Measurements from ENCODE around the gene AHDC1.

The AHDC1 gene

DNA sequence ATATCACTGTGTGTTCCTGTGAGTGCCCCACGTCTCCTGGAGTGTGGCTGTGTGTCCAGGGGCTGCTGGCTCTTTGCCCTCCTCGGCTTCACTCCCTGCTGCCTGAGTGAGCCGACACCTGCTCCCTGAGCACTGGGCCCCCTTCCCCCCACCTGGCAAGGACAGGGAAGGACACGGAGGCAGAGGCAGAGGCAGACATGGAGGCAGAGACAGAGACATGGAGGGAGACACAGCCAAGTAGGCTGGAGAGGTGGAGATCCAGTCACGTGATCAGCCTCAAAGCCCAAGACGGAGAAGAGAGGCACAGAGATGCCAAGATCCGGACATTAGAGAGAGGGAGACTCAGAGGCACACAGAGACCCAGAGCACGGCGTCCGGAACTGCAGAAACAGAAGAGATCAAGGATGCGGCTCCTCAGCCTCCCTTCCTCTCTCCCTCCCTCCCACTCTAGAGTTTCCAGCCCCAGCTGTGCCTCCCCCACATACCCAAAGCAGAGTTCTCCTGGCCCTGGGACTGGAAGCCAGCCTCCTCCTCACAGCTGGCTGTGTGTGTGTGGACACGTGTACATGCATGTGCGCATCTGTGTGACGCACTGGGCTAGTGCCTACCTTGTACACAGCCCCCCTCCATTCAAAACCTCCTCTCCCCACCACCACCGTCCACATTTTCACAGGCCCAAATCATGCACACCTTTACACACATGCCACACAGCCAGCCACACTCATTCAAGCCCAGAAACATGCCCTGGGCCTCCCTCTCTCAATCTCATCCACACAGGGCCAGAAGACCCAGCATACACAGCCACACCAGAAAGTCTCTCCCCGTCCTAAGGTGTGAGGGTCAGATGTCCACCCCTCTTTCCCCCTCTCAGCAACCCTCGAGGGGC is 74.9 kb downstream of the AHDC1 start:
- DNase-seq (ENCODE audit: low read depth, low spot score) = no peak

DNA sequence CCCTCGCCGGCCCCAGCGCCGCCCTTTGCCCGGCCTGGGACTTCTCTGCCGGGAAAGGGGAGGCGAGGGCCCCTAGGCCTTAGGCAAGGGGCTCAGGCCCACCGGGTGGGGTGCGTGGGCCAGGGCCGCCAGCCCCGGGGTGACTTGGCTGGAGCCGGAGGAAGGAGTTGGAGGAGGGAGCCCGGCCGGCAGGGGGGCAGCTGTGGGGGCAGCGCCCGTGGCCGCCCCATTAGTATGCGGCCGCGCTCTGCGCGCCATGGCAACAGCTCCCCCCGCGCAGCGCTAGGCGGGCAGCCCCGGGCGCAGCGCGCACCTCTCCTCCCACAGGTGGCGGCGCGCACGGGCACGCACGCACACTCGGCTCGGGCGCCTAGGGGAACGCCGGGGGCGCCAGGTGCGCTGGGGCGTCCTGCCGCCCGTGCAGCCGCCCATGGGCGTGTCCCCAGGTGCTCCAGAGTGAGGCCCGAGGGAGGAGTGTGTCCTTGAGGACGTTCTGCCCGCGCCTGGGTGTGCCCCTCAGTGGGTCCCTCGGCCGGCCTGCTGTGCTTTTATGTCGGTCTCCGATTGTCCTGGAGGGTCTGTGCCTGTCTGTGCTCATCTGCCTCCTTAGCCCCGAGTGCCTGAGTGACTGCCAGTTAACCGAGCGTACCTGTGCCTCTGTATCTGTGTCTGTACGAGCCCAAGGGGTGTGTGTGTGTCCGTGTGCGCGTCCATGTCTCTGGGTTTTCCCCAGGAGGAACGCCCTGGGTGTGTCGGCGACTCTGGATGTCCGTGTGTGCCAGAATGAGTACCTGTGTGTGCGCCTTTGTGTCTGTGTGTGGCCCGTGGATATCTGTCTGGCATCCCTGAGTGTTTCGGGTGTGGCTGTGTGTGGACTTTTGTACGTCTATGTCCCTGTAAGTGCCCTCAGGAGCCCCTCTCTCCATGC is 75.8 kb downstream of the AHDC1 start:
- DNase-seq (ENCODE audit: low read depth, low spot score) = no peak

DNA sequence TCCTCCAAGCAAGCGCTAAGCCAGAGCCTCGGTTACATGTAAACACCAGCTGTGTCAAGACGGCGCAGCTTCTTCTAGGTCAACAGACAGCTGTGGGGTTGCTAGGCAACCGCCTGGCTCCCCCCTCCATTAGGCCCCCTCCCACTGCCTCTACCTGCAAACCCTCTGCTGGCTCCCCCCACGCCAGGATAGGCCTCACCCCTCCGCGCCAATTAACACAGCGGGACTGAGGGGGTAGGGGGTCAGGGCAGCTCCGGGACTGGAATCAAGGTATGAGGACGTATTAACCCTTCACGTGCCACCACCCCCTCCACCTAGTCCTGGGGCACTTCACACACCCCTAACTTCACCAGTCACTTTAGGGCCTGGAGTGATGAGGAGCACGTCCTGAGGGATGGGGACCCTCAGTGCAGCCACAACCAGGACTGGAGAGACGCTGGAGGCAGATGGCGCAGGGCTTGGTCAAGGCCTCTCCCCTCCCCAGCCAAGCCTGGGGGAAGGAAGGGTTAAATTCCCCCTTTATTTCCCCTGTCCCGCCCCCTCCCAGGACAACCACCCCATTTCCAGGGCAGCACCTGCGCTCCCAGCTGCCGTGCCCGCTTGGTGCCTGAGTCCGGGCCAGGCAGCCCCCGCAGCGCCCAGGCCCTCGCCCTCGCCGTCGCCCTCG is 76.6 kb downstream of the AHDC1 start:
- peak; percentile 80 for DNase-seq (ENCODE audit: low read depth, low spot score)

DNA sequence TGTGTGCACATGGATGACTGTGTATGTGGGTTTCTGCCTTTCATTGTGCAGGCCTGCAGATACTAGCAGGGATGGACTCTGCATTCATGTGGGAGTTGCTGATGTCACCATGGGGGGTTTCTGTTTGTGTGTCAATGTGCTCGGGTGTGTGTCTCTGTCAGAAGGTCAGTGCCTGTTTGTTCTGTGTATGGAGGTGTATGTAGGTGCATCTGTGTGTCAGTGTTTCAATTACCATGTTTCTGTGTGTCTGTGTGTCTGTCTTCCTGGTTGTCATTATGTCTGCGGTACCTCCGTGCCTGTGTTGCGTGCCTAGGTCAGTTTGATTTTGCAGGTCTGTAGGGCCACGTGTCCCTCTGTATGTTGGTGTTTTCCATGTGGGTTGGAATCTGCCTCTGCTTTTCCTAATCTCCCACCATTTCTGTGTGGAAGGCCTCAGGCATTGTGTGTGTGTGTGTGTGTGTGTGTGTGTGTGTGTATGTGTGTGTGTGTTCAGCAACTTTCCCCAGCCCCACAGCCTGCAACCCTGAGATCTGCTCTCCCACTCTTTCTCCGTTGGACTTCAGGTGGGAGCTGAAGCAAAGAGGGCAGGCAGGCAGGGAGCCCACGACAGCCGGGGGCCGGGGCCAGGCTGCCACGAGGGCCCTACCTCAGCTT is 77.2 kb downstream of the AHDC1 start:
- no peak for DNase-seq (ENCODE audit: low read depth, low spot score)

DNA sequence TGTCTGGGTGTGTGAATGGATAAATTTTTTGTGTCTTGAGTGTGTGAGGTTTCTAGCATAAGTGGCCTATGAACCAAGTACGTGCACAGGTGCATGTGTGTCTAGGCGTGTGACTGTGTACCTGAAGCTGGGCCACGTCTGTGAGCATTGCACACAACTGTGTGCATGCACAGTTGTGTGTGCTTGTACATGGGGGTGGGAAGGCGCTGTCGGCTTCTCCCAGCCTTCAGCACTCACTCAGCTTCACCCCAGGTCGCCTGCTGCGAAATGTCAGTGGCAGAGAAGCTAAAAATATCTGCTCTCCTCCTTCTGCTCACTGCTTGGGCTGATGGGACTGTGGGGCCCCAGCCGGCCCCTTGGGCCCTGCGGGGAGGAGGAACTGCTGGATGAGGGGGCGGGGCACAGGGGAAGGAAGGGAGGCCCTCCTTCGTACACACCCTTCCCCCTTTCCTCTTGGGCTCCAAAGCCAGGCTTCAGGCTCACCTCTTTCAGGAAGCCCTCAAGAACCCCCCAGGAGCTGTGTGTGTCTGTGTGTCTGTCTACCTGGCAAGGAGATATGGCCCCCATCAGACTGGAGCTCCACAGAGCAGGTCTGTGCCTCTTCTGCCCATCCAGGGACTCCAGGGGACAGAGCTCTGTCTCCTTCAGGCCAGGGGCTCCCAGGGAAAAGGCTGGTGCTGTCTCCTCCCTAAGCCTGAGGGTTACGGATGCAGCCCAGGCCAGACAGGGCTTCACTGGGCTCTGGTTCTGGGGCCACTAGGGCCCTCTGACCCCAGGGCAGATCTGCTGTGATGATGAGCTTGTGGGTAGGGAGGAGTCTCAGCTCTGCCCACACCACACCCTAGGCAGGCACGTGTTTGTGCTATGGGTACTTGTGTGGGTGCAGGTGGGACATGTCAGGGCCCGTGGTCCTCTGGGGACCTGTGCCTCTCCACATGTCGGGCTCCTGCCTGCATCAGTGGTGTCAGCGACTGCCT is 78.4 kb downstream of the AHDC1 start:
- no peak for DNase-seq (ENCODE audit: low read depth, low spot score)

DNA sequence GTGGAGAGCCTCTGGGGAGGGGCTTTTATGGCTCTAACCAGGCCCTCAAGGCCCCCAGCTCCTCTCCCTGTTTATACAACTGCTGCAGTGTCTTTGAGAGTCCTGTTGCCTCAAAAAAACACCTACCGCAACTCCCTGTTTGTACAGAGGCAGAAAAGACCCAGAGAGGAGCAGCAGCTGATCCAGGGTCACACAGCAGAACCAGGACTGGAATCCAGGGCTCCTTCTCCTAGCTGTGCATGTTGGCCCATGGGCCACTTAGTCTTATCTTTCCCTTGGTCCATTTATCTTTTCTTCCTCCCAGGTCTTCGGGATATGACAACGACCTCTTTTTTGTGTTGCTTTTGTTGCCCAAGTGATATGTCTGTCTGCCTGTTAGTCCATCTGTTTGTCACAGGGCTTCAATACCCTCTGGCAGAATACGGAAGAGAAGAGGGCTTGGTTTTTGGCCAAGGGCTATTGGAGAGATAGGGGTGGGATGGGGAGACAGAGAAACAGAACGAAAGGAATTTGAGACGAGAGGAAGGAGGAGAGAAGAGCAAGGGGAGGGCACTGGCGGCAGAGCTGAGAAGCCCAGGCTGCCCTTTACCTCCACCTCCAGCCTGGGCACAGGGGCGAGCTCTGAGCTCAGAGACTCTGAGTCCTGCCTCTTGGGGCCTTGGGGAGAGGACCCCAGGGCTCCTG is 80.5 kb downstream of the AHDC1 start:
- no peak for DNase-seq (ENCODE audit: low read depth, low spot score)

DNA sequence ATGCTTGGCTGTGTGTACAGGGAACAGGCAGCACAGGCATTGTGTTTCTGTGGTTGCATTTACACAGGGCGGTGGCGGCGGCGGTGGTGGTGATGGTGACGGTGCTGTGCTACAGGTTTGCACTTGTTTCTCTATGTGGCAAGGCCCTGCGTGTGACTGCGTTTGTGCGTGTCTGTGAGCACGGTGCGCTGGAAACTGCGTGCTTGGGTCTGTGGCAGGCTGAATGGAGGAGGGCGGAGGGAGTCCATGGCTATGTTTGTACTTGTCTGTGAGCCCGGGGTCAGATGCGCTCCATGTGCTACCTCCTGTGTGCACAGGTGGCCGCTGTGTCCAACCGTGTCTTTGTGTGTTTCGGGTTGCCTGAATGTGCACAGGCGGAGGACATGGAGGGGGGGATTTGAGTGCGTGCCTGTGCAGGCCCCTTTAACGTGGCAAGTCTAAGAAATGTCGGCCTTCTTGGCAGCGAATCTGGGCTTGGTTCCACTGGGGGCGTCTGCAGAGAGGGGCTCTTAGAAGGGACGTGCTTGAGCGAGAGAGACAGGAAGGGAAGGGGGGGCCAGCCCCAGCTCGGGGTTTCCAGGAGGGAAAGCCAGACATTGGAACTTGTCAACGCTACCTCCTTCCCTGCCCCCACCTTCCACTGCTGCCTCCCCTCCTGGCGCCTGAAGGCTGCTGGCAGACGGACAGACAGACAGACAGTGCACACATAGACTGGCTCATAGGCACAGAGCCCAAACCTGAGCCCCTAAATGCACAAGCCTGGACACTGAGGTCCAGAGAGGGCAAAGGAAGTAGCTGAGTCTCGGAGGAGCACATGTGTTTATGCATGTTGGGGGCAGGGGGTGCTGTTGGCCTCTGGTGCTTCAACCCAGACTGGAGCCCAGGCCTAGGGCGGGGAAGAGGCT is 81.3 kb downstream of the AHDC1 start:
- no peak for DNase-seq (ENCODE audit: low read depth, low spot score)

DNA sequence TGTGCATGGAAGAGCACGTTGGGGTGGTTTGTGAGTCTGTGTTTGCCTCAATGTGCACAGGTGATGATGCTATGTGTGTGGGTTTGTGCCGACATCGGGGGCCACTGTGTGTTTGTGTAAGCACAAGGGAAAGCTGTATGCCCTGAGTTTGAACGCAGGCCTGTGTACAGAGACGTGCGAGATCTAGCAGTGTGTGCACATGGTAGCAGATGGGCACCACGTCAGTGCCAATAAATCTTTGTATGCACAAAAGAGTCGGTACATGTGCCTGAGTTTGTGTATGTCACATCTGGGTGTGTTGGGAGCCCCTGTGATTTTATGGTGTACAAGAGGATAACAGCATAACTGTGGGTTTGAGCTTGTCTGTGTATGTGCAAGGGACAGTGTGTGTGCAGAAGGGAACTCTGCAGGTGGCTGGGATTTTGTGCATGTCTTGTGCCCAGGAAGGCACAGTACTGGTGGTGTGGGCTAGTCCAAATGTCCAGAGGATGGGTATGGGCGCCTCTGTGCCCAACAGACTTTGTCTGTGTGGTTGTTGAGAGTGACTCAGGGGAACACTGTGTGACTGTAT is 82.0 kb downstream of the AHDC1 start:
- DNase-seq (ENCODE audit: low read depth, low spot score) = no peak

DNA sequence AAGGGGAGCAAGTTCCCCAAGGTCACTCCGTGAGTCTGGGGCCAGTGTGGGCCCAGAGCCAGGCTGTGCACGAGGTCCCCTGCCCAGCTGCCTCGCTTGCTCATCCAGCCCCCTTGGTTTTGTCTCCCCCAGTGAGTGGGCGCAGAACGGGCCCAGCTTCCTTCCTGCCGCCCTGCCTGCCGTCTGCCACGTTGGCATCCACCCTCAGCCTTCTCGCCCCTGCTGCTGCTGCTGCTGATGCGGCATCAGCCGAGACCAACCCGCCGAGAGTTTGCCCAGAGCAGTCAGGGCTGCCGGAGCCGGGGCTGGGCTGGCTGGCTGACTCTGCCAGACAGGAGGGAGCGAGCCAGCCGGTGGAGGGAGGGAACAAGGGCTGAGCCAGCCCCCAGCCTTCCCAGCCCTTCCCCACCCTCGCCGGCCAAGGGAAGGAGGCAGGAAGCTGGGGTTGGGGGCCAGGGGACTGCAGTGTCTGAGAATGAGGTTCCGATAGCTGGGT is 82.6 kb downstream of the AHDC1 start:
- no peak for DNase-seq (ENCODE audit: low read depth, low spot score)

DNA sequence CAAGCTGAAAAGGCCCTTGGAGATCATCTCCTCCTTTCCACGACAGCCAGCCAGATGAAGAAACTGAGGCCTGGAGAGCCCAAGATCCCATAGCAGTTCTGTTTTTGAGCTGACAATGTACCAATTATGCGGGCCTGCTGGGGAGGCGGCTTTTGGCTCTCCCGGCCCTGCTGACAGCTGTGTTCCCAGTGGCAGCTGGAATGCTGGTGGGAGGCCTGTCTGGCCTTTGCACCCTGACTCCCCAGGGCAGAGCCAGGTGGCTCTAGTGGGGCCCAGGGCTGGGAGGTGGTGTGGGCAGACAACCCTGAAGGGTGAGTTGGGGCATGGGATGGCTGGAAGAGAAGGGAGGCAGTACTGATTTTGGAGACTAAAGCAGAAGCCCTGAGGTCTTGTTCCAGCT is 83.3 kb downstream of the AHDC1 start:
- no peak for DNase-seq (ENCODE audit: low read depth, low spot score)

DNA sequence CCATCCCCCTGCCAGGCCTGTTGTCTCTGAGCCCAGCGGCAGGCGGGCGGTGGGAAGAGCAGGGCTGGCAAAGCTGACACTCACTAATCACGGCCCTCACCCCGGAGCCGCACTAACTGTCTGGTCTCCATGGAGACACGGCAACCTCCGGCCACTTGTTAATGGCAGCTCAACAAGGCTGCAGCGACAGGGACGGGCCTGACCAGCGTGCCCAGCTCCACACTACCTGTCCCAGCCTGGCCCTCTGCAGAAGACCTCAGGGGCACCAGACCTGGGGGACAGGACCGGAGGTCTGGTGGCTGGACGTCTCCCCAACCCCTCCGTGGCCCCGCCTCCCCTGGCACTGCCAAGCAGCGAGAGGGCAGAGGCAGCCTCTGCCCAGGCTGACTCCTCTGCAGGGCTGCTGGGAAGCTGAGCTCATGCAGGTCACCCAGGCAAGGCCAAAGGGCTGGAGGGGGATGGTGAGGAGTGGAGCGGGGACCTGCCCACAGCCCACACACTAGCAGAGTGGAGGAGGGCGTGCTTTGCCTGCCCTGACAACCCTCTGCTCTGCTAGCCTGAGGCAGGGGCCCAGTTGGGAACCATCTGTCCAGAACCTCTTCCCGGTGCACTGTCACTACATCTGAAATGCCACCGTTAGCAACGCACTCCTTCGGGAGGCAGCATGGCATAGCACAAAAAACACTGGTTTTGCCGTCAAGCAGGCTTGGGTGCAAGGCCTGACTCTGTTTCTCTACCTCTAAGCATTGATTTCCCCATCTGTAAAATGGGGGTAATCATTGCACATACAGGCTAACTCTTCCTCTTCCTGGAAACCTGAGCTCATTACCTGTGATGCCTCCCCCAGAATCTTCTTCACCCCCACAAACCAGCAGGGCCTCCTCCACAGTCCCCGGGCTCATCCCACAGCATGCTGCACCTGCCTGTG is 84.3 kb downstream of the AHDC1 start:
- DNase-seq (ENCODE audit: low read depth, low spot score) = no peak

DNA sequence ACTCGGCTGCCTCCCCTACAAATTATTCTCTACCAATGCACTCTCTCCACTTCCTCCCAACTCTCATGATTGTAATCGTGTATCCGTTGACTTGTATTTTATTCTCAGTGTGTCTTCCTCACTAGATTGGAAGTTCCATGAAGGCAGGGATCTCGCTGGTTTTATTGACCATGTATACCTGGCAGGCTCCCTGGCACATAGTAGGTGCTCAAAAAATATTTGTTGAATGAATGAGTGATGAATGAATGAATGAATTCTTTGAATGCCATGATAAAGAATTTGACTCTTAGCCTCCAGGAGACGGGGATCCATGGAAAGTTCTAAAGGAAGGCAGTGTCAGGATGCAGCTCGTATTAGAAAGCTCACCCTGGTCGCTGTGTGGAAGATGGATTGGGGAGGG is 85.1 kb downstream of the AHDC1 start:
- no peak for DNase-seq (ENCODE audit: low read depth, low spot score)

DNA sequence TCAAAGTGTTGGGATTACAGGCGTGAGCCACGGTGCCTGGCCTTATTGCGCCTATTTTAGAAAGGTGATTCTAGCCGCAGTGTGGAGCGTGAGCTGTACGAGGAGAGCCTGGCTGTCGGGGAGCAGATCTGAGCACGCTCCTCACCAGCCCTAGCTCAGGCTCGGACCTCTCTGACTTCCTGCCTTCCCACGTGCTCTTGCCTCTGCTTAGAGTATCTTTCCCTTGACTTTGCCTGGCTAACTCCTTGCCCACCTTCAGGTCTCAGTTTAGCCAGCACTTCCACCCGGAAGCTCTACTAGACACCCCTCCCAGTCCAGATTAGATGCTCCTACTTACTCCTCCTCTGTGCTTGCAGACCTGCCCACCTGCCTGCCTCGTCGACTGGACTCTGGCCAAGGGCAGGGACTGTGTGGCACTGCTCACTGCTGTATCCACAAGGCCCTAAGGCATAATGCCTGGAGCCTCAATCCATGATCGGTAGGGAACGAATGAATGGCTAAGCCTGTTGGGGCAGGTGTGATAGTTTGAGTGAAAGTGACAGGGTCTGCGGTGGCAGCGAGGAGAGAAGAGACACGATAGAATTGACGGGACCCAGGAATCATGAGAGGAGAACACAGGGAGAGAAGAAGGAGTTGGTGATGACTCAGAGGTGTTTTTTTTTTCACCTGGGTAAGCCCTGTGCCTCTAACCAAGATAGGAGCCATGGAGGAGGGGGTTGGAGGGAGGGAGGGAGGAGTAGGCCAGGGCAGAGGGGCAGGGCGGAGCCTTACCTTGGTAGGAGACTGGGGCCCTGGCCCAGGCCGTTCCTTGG is 85.8 kb downstream of the AHDC1 start:
- DNase-seq (ENCODE audit: low read depth, low spot score) = no peak

DNA sequence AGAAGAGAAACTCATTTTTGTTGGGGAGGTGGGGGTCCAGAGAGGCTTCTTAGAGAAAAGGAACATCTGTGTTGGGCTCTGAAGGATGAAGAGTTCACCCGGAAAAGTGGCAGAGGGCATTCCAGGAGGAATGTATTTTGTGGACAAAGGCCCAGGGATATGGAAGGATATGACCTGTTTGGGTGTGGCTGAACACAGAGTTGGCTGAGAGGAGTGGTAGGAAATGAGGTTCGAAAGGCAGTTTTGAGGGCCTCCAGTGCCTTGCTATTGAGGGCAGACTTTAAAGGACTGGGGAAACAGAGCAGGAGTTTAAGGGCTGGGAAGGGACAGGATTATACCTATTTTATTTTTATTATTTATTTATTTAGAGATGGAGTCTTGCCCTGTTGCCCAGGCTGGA is 86.6 kb downstream of the AHDC1 start:
- DNase-seq (ENCODE audit: low read depth, low spot score) = no peak

DNA sequence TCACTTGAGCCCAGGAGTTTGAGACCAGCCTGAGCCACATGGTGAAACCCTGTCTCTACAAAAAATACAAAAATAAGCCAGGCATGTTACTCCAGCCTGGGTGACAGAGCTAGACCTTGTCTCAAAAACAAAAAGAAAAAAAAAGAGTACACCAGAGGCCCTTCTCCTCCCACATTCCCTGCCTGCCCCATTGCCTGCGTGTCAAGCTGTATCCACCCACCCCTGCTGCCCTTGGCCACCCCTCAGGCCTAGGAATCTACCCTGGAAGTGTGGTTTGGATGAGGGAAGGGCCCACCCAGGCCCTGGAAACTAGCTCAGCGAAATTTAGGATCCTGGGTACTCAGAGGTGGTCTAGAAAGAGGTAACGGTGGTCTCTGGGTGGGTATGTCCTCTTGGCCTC is 88.3 kb downstream of the AHDC1 start:
- no peak for DNase-seq (ENCODE audit: low read depth, low spot score)

DNA sequence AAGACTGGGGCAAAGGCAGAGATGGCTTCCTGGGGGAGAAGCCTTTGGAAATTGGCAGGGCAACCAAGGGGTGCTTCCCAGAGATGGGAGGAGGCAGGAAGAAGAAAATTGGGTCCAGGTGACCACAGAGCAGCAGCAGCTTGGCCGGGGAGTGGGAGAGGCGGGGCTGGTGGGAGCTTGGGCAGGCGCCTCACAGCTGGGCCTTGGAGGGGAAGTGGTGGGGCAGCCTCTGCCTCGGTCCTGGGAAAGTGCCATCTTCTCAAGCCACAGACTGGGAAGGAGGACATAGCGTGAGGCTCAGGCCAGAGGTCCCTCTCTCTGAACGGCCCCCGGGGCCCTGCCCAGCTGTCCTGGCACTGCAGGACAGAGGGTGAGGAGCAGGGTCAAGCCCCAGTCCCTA is 90.0 kb downstream of the AHDC1 start:
- no peak for DNase-seq (ENCODE audit: low read depth, low spot score)
